GM12872 (cell line): ENCODE data around the gene XPR1.

Source experiments
- CTCF ChIP-seq: IDR thresholded peaks from 3 replicates; pipeline ENCODE4 v1.5.1; 2011; ENCODE audit warnings: low read depth, mild to moderate bottlenecking, low read length, moderate library complexity; ENCODE audit not compliant: insufficient read depth

Gene XPR1

GRCh38 chr1:180791806-180792205 lies 160.0 kb downstream of the XPR1 start:
- no peak for TF ChIP-seq CTCF

DNA sequence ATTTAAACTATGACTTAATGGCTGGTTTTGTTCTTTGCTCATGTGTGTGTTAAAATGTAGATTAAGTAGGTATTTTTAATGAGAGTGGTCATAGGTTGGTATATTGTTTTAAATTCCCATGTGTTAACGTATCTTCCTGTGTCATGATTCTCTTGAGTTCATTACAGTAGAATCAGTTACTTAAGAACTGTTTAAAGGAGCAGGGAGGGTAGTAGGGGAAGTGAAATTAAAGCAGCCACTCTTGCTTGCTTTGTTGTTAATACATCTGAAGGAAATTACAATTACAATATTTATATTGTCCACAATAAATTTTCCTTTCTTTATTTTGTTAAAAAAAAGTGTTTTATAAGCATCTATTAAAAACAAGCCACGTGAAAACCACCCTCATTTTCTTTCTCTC lies 161.6 kb downstream of the XPR1 start:
- TF ChIP-seq CTCF, result no peak

DNA sequence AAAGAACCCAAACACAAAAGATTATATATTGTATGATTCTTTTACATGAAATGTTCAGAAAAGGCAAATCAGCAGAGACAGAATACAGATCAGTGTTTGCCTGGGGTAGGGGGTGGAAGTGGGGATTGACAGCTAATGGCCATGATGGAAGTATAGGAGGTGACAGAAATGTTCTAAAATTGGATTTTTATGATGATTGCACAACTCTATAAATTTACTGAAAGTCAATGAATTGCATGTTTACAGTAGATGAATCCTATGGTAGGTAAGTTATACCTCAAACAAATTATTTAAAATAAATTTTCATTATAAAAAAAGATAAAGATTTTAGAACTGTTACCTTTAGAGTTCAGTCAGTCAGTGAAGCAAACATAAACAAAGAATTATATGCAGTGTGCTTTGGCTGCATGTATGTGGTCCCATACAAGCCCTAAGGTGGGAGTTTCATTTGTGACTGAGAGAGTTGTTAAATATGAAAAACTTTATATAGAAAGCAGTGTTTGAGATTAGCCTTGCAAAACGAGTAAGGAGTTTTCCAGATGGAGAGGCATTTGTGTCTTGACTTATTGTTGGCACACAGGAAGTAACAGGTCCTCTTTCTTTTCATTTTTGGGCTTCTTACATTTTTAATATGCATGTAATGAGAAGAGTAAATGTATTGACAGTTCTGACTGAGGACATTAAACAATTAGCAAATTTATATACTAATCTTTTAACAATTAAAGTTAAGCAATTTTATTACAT lies 165.2 kb downstream of the XPR1 start:
- no peak for TF ChIP-seq CTCF

DNA sequence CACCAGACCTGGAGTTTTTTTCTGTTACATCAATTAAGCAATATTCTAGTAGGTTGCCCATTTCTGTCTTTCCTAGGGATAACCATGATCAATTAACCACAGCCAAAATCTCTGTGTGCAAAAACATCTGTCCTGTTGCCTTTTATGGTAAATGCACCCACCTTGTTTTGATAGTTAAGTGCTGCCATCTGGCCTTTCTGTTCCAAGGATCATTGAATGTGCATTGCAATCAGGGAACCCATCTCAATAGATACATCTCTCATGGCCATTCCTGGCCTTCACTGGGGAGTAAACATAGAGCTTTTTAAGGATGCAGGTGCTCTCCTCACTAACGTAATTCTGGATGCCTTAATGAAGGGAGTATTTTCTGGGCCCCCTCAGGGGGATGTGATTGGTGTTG lies 169.1 kb downstream of the XPR1 start:
- no peak for TF ChIP-seq CTCF

DNA sequence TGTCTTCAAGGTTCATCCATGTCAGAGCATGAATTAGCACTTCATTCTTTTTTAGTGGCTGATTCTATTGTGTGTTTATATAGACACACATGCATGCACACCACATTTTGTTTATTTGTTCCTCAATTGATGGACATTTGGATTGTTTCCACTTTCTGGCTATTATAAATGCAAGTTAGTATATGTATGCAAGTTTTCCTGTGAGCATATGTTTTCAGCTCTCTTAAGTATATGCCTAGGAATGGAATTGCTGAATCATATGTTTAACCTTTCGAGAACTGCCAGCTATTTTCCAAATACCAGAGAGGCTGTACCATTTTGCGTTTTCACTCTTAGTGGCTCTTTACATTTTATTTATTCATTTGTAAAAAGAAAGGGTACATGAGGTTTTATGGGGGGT lies 171.0 kb downstream of the XPR1 start:
- TF ChIP-seq CTCF, result no peak

GRCh38 chr1:180805316-180805715 lies 173.5 kb downstream of the XPR1 start:
- TF ChIP-seq CTCF, result no peak

- no peak for TF ChIP-seq CTCF
Observed at GRCh38 chr1:180811298-180811697, 179.5 kb downstream of the XPR1 start.
